ENCODE measurements around the gene WHAMM. TPM values are rescaled to one million over a fixed set of nuclear protein-coding genes. Genes with fewer than 3 reads are reported as not detected.
"Not testable (repeated sequence)": the region's sequence is repeated elsewhere in the genome, so short reads cannot be mapped to it uniquely, and the experiment has no call there.

WHAMM gene
- total RNA-seq, 2 experiments from 2014 or later = 11.2 to 12.5 TPM

- CTCF ChIA-PET = no interaction called here
- Mint-ChIP-seq H3K27me3 (ENCODE audit: low read depth) (peaks cover 19% of the 10 kb centered on the region), H3K4me1 (ENCODE audit: low read depth) (peaks cover 12% of the 10 kb centered on the region), H3K9me3 (ENCODE audit: insufficient read depth) (no peaks in the 10 kb centered on the region), H3K4me3 (no peak within 1 kb of the TSS), H3K36me3 (ENCODE audit: low read depth) (no peaks in the 10 kb centered on the region), H3K27ac (no peak within 1 kb of the TSS)
- ATAC-seq = no peak
- POLR2A ChIA-PET = no interaction called here
- DNase-seq = no peak
These were observed 3.4 kb upstream of the WHAMM start, which contains the start of gene FSD2 for GRCh38 chr15:82805994-82806406. FSD2 (minus strand) TSS chr15:82806069; CDS start chr15:82787390, 18,679 bp downstream.

- CTCF ChIA-PET = interaction anchor here (1.6 kb wide), 1 partner anchor 203 kb away, joined by 4 read pairs; the partner anchor contains the start of gene C15orf40
- ATAC-seq = no peak
- Mint-ChIP-seq H3K27me3 (ENCODE audit: low read depth) (peaks cover 13% of the 10 kb centered on the region), H3K36me3 (ENCODE audit: low read depth) (peaks cover 15% of the 10 kb centered on the region), H3K27ac (no peak overlapping the region), H3K4me1 (ENCODE audit: low read depth) (peaks cover 28% of the 10 kb centered on the region), H3K9me3 (ENCODE audit: insufficient read depth) (no peaks in the 10 kb centered on the region), H3K4me3 (no peak overlapping the region)
- DNase-seq = no peak
- POLR2A ChIA-PET = interaction anchor here (0.7 to 4.4 kb wide), 2 partner anchors 58 to 268 kb away, joined by 4 to 44 read pairs; partner anchors contain the start of gene RPS17
These were observed 1.4 kb upstream of the WHAMM start for GRCh38 chr15:82807920-82808633.

- ChIA-PET CTCF (interaction anchor here (1.6 kb wide), 2 partner anchors 203 to 278 kb away, joined by 4 to 6 read pairs; partner anchors contain the start of gene C15orf40), POLR2A (interaction anchor here (0.7 to 4.4 kb wide), 6 partner anchors 9 to 269 kb away, joined by 3 to 44 read pairs (median 4); partner anchors contain the start of genes C15orf40 and RPS17)
- Mint-ChIP-seq H3K4me3 (peak overlapping the region; percentile 75), H3K36me3 (ENCODE audit: low read depth) (peaks cover 16% of the 10 kb centered on the region), H3K27ac (no peak overlapping the region), H3K4me1 (ENCODE audit: low read depth) (peaks cover 28% of the 10 kb centered on the region), H3K9me3 (ENCODE audit: insufficient read depth) (no peaks in the 10 kb centered on the region), H3K27me3 (ENCODE audit: low read depth) (peaks cover 10% of the 10 kb centered on the region)
- ATAC-seq (no peak), DNase-seq (no peak)
These were observed 790 bp upstream of the WHAMM start for GRCh38 chr15:82808634-82809041.

DNA sequence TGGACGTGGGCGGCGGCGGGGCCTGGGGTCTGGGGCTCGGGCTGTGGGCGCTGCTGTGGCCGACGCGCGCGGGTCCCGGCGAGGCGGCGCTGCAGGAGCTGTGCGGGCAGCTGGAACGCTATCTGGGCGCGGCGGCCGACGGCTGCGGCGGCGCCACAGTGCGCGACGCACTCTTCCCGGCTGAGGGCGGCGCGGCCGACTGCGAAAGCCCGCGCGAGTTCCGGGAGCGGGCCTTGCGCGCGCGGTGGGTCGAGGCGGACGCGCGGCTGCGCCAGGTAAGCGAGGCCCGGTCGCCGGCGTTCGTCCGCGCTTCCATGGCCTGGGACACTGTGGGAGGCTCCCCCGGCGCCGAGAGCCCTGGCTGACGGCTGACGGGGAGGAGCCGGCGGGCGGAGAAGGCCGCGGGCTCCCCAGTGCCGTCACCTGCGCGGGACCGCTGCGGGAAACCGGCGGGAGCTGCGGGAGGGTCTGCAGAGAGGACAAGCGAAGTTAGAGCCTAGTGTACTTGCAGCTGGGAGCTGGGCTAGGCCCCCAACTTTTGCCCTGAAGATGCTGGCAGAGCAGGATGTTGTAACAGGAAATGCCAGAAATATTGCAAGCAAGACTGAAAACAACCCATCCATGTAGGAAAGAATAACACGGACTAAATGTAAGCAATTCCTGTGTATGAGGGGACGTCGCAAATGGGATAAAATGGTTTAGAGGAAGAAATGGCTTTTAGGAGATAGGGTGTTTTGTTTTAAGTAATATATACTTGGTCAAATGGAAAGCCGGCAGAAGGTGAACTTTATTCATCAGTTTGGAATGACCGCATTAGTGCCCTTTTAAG lies 847 bp downstream of the WHAMM start:
- Mint-ChIP-seq H3K4me1 (ENCODE audit: low read depth) (peaks cover 32% of the 10 kb centered on the region), H3K9me3 (ENCODE audit: insufficient read depth) (no peaks in the 10 kb centered on the region), H3K4me3 (peak overlapping the region; percentile 82), H3K27me3 (ENCODE audit: low read depth) (peaks cover 3% of the 10 kb centered on the region), H3K27ac (peak overlapping the region; percentile 87), H3K36me3 (ENCODE audit: low read depth) (peaks cover 27% of the 10 kb centered on the region)
- ATAC-seq = peak; percentile 45
- POLR2A ChIA-PET = interaction anchor here (1.4 to 4.4 kb wide), 9 partner anchors 22 to 270 kb away, joined by 3 to 44 read pairs (median 10); partner anchors contain the start of genes C15orf40, RAMAC and RPS17
- CTCF ChIA-PET = interaction anchor here (0.6 to 3.3 kb wide), 7 partner anchors 22 to 279 kb away, joined by 3 to 18 read pairs (median 6); no protein-coding TSS in a partner anchor
- peak; percentile 47 for DNase-seq

- ChIA-PET CTCF (interaction anchor here (0.6 to 3.3 kb wide), 7 partner anchors 21 to 252 kb away, joined by 3 to 18 read pairs (median 4); no protein-coding TSS in a partner anchor), POLR2A (interaction anchor here (0.9 to 4.4 kb wide), 10 partner anchors 22 to 271 kb away, joined by 3 to 44 read pairs (median 9); partner anchors contain the start of genes C15orf40, RAMAC and RPS17)
- peaks cover 36% of the 10 kb centered on the region for H3K4me1 Mint-ChIP-seq (ENCODE audit: low read depth)
- H3K27me3 Mint-ChIP-seq (ENCODE audit: low read depth) = peaks cover 3% of the 10 kb centered on the region
- peak overlapping the region; percentile 82 for H3K4me3 Mint-ChIP-seq
- peak overlapping the region; percentile 87 for H3K27ac Mint-ChIP-seq
- H3K36me3 Mint-ChIP-seq (ENCODE audit: low read depth) = peaks cover 33% of the 10 kb centered on the region
- no peak for ATAC-seq
- no peaks in the 10 kb centered on the region for H3K9me3 Mint-ChIP-seq (ENCODE audit: insufficient read depth)
- DNase-seq = peak; percentile 63
These were observed 1.5 kb downstream of the WHAMM start for GRCh38 chr15:82810890-82811426.

- H3K4me3 Mint-ChIP-seq = no peak overlapping the region
- H3K27ac Mint-ChIP-seq = no peak overlapping the region
- ATAC-seq (no peak), DNase-seq (no peak)
- peaks cover 36% of the 10 kb centered on the region for H3K4me1 Mint-ChIP-seq (ENCODE audit: low read depth)
- CTCF ChIA-PET = interaction anchor here (1.2 to 1.6 kb wide), 4 partner anchors 18 to 273 kb away, joined by 3 to 4 read pairs (median 3); partner anchors contain the start of gene RPS17
- H3K36me3 Mint-ChIP-seq (ENCODE audit: low read depth) = peaks cover 48% of the 10 kb centered on the region
- POLR2A ChIA-PET = interaction anchor here (0.9 to 1.7 kb wide), 2 partner anchors 63 to 270 kb away, joined by 3 read pairs; no protein-coding TSS in a partner anchor
- no peaks in the 10 kb centered on the region for H3K27me3 Mint-ChIP-seq (ENCODE audit: low read depth)
- H3K9me3 Mint-ChIP-seq (ENCODE audit: insufficient read depth) = no peaks in the 10 kb centered on the region
These were observed 3.6 kb downstream of the WHAMM start for GRCh38 chr15:82812994-82813393.

DNA sequence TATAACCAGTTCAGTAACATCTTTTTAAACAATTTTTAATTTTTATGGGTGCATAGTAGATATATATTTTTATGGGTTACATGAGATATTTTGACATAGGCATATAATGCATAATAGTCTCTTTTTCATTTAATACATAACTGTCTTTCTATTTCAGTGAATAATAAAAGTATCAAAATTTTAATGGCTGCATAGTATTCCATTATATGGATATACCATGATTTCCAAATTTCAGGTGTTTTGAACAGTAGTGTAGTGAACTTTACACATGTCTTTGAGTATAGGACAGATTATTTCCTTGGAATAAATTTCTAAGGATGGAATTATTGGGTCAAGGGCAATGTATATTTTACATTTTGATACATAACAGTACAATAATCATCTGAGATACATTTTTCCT lies 10.7 kb downstream of the WHAMM start:
- POLR2A ChIA-PET = no interaction called here
- CTCF ChIA-PET = no interaction called here
- Mint-ChIP-seq H3K36me3 (ENCODE audit: low read depth) (peaks cover 58% of the 10 kb centered on the region), H3K27ac (no peak overlapping the region), H3K27me3 (ENCODE audit: low read depth) (no peaks in the 10 kb centered on the region), H3K4me1 (ENCODE audit: low read depth) (peaks cover 4% of the 10 kb centered on the region), H3K9me3 (ENCODE audit: insufficient read depth) (no peaks in the 10 kb centered on the region), H3K4me3 (no peak overlapping the region)
- DNase-seq (no peak), ATAC-seq (no peak)

DNA sequence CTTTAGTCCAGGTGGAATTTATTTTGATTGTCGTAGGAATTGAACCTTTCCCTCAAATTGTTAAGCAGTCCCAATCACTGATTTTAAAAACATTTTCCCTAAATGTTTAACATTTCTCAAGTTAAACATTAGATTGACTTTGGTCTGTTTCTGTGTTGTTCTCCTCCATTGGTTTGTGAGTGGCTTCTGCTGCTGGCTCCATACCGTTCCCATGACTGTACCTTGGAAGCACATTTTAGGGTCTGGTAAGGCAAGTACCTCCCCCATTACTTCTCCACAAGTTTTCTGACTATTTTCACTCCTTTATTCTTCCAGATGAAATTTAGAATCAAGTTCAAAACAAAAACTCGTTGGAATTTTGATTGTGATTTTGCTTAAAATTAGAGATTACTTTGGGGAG lies 12.0 kb downstream of the WHAMM start:
- CTCF ChIA-PET; POLR2A ChIA-PET; H3K4me1 Mint-ChIP-seq (ENCODE audit: low read depth); H3K4me3 Mint-ChIP-seq; DNase-seq; H3K9me3 Mint-ChIP-seq (ENCODE audit: insufficient read depth); H3K27me3 Mint-ChIP-seq (ENCODE audit: low read depth); ATAC-seq: not testable (repeated sequence)
- Mint-ChIP-seq H3K36me3 (ENCODE audit: low read depth) (peaks cover 55% of the 10 kb centered on the region), H3K27ac (peak overlapping the region; percentile 14)

DNA sequence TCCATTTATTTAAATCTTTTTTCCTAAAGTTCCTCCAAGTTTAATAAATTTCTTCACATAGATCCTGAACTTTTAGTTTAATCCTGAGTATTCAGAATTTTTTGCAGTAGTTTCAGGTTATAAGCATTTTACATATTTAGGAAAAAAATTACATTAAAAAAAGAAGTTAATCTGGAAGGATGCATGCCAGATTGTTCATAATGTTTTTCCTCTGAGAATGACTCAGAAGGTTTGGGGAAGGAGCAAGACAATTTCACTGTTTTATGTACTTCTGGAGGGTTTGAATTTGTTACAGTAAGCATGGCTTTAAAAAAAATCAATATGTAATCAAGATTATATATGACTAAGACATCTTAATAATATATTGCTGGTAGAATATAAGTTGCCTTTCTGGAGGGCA lies 12.4 kb downstream of the WHAMM start:
- POLR2A ChIA-PET; DNase-seq; H3K4me3 Mint-ChIP-seq; H3K9me3 Mint-ChIP-seq (ENCODE audit: insufficient read depth); H3K27ac Mint-ChIP-seq; H3K4me1 Mint-ChIP-seq (ENCODE audit: low read depth); ATAC-seq; CTCF ChIA-PET; H3K27me3 Mint-ChIP-seq (ENCODE audit: low read depth): not testable (repeated sequence)
- peaks cover 55% of the 10 kb centered on the region for H3K36me3 Mint-ChIP-seq (ENCODE audit: low read depth)

GRCh38 chr15:82823049-82823448 lies 13.6 kb downstream of the WHAMM start:
- Mint-ChIP-seq H3K4me3 (no peak overlapping the region), H3K9me3 (ENCODE audit: insufficient read depth) (no peaks in the 10 kb centered on the region), H3K36me3 (ENCODE audit: low read depth) (peaks cover 51% of the 10 kb centered on the region), H3K4me1 (ENCODE audit: low read depth) (no peaks in the 10 kb centered on the region), H3K27me3 (ENCODE audit: low read depth) (no peaks in the 10 kb centered on the region), H3K27ac (no peak overlapping the region)
- CTCF ChIA-PET = no interaction called here
- DNase-seq (no peak), ATAC-seq (no peak)
- POLR2A ChIA-PET = no interaction called here

DNA sequence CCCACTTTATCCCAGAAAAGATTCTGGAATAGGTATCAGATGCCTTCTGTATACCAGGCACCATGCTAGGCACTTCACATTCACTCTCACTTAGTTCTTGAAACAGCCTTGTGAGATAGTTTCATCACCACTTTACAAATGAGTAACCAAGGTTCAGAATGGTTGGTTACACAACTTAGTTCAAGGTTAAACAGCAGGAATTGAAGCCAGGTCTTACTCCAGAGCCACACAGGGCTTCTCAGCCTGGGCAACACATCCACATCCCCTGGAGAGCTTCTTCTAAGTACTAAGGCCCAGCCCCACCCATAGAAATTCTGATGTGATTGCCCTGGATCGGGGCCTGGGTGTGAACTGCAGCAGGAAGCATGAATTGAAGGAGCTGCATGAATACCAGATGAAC lies 18.6 kb downstream of the WHAMM start:
- H3K4me3 Mint-ChIP-seq = no peak overlapping the region
- peaks cover 23% of the 10 kb centered on the region for H3K4me1 Mint-ChIP-seq (ENCODE audit: low read depth)
- H3K27me3 Mint-ChIP-seq (ENCODE audit: low read depth) = no peaks in the 10 kb centered on the region
- no peak overlapping the region for H3K27ac Mint-ChIP-seq
- no peaks in the 10 kb centered on the region for H3K9me3 Mint-ChIP-seq (ENCODE audit: insufficient read depth)
- POLR2A ChIA-PET = interaction anchor here (0.6 kb wide), 1 partner anchor 10 kb away, joined by 3 read pairs; no protein-coding TSS in a partner anchor
- CTCF ChIA-PET = no interaction called here
- DNase-seq (no peak), ATAC-seq (no peak)
- H3K36me3 Mint-ChIP-seq (ENCODE audit: low read depth) = peaks cover 61% of the 10 kb centered on the region
